MM.1S (cell line): ENCODE results near the gene CNTNAP2.

Experiments used
- EZH2 ChIP-seq: fragments of 300-600 bp; sonication (generic); optimal IDR thresholded peaks from 2 replicates; pipeline ENCODE3; 2017; ENCODE audit warnings: low read depth, mild to moderate bottlenecking, antibody characterized with exemption, low read length, mixed read lengths
- EZH2phosphoT487 ChIP-seq: fragments of 300-600 bp; sonication (generic); IDR thresholded peaks from 2 replicates; pipeline ENCODE4 v1.6.1; 2018; ENCODE audit warnings: antibody characterized with exemption, low read length
- TF ChIP-seq, protein P1 (sequence below): fragments of 300-600 bp; sonication (generic); IDR thresholded peaks from 2 replicates; pipeline ENCODE4 v1.5.1; 2016; ENCODE audit warnings: antibody characterized with exemption, low read length, mixed read lengths

DNA sequence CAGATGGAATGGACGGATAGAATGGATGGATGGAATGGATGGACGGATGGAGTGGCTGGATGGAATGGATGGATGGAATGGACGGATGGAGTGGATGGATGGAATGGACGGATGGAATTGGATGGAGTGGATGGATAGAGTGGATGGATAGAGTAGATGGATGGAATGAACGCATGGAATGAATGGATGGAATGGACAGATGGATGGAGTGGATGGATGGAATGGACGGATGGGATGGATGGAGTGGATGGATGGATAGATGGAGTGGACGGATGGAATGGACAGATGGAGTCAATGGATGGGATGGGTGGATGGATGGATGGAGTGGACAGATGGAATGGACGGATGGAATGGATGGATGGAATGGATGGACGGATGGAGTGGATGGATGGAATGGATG is 2214.2 kb downstream of the CNTNAP2 start:
- TF ChIP-seq, protein P1, sequence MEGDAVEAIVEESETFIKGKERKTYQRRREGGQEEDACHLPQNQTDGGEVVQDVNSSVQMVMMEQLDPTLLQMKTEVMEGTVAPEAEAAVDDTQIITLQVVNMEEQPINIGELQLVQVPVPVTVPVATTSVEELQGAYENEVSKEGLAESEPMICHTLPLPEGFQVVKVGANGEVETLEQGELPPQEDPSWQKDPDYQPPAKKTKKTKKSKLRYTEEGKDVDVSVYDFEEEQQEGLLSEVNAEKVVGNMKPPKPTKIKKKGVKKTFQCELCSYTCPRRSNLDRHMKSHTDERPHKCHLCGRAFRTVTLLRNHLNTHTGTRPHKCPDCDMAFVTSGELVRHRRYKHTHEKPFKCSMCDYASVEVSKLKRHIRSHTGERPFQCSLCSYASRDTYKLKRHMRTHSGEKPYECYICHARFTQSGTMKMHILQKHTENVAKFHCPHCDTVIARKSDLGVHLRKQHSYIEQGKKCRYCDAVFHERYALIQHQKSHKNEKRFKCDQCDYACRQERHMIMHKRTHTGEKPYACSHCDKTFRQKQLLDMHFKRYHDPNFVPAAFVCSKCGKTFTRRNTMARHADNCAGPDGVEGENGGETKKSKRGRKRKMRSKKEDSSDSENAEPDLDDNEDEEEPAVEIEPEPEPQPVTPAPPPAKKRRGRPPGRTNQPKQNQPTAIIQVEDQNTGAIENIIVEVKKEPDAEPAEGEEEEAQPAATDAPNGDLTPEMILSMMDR: no peak
- TF ChIP-seq EZH2 (no peak), EZH2phosphoT487 (no peak)
